Measurements from ENCODE around the gene NAP1L4.

The NAP1L4 gene

DNA sequence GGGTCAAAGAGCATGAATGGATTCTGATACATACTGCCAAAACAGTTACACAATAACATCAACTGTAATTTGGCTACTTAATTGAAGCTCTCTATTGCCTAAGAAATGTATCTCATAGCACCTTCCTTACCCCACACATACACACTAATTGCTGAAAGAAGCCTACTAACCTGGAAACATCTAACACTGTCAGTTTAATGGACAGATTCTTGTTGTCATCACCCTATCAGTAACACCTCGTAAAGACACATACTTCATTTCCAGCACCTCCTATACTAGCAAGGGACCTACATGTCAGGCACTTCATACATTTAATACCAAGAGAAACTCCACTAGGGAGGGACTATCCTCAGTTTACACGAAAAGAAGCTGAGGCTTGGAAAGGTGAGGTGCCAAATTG is 9.9 kb downstream of the NAP1L4 start:
- Histone ChIP-seq H3K4me1 (peaks cover 0 to 34% (median 14%) of the 10 kb centered on the region in 4 donors), H3K9me3 (no peaks in the 10 kb centered on the region), H3K27ac (no peak overlapping the region), H3K36me3 (peaks cover 5 to 23% (median 22%) of the 10 kb centered on the region in 3 donors), H3K4me3 (no peak overlapping the region), H3K27me3 (no peaks in the 10 kb centered on the region)
- intact Hi-C loops (cut with DNase I; ENCODE audit: low total_unique reads), result no loop called here
- DNase-seq, result no peak
- TF ChIP-seq, protein P1, sequence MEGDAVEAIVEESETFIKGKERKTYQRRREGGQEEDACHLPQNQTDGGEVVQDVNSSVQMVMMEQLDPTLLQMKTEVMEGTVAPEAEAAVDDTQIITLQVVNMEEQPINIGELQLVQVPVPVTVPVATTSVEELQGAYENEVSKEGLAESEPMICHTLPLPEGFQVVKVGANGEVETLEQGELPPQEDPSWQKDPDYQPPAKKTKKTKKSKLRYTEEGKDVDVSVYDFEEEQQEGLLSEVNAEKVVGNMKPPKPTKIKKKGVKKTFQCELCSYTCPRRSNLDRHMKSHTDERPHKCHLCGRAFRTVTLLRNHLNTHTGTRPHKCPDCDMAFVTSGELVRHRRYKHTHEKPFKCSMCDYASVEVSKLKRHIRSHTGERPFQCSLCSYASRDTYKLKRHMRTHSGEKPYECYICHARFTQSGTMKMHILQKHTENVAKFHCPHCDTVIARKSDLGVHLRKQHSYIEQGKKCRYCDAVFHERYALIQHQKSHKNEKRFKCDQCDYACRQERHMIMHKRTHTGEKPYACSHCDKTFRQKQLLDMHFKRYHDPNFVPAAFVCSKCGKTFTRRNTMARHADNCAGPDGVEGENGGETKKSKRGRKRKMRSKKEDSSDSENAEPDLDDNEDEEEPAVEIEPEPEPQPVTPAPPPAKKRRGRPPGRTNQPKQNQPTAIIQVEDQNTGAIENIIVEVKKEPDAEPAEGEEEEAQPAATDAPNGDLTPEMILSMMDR (IDR thresholded peaks at IDR 0.05), result no peak

DNA sequence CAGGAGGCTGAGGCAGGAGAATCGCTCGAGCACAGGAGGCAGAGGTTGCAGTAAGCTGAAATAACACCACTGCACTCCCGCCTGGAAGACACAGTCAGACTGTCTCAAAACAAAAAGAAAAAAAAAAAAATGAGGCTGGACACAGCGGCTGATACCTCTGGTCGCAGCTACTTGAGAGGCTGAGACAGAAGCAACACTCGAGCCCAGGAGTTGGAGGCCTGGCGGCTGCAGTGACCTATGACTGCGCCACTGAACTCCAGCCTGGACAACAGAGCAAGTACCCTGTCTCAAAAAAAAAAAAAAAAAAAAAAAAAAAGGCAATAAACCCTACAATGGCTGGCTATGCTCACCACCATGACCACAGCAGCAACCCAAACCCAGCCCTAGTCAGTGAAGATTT is 11.0 kb downstream of the NAP1L4 start:
- DNase-seq, result no peak
- H3K4me1 ChIP-seq, result peaks cover 0 to 33% (median 12%) of the 10 kb centered on the region in 4 donors
- H3K9me3 ChIP-seq, result no peaks in the 10 kb centered on the region
- H3K36me3 ChIP-seq, result peaks cover 16 to 33% (median 33%) of the 10 kb centered on the region in 3 donors
- TF ChIP-seq, protein P1 (IDR thresholded peaks at IDR 0.05), result no peak
- H3K27ac ChIP-seq, result no peak overlapping the region
- no peaks in the 10 kb centered on the region for H3K27me3 ChIP-seq
- no peak overlapping the region for H3K4me3 ChIP-seq
- intact Hi-C loops (cut with DNase I; ENCODE audit: low total_unique reads), result no loop called here

DNA sequence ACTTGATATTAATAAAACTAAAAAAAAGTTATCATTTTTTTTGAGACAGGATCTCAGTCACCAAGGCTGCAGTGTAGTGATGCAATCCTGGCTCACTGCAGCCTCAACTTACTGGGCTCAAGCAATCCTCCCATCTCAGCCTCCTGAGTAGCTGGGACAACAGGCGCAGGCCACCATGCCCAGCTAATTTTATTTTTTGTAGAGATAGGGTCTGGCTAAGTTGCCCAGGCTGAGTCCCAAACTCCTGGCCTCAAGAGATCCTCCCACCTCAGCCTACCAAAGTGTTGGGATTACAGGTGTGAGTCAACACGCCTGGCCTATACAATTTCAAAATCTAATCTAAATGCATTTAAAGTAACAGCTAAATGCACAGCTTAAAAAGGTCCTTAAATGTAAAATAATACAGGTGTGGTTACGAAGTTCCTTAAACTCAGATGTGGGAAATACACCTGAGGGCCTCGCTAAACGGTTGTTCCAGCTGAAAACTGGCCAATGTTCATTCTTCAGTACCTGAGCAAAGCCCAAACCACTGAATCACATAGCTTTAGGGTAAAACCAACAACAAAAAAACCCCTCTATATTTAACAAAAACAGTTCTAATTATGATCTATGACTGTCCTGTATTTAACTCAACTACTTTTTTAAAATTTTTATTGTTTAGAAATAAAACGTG is 11.8 kb downstream of the NAP1L4 start:
- H3K27me3 ChIP-seq, result no peaks in the 10 kb centered on the region
- no peak overlapping the region for H3K27ac ChIP-seq
- H3K4me1 ChIP-seq, result peaks cover 0 to 29% (median 12%) of the 10 kb centered on the region in 4 donors
- intact Hi-C loops (cut with DNase I; ENCODE audit: low total_unique reads), result no loop called here
- H3K9me3 ChIP-seq, result no peaks in the 10 kb centered on the region
- DNase-seq, result no peak
- TF ChIP-seq, protein P1 (IDR thresholded peaks at IDR 0.05), result no peak
- H3K4me3 ChIP-seq, result no peak overlapping the region
- H3K36me3 ChIP-seq, result peaks cover 24 to 40% (median 39%) of the 10 kb centered on the region in 3 donors

DNA sequence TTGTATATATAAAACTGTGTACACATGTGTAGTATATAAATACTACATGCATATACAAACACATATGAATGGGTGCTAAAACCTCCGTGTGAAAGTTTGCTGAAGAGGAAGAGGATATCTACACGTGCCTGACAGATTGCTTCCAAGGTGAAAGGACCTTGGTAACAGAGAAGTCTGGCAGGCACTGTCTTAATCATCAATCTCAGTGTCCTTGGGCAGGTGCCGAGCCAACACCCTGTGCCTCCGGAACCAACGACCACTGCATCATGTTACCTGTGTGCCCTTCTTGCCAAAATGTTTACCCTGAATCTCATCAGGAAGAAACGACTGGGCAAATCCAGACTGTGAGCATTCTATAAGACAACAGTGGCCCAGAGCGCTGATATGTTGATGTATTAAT is 15.0 kb downstream of the NAP1L4 start:
- no peak overlapping the region for H3K4me3 ChIP-seq
- no peak overlapping the region for H3K27ac ChIP-seq
- peaks cover 45 to 71% (median 70%) of the 10 kb centered on the region in 3 donors for H3K36me3 ChIP-seq
- H3K4me1 ChIP-seq, result peaks cover 0 to 11% (median 4%) of the 10 kb centered on the region in 4 donors
- DNase-seq, result no peak
- TF ChIP-seq, protein P1 (IDR thresholded peaks at IDR 0.05), result no peak
- H3K27me3 ChIP-seq, result no peaks in the 10 kb centered on the region
- intact Hi-C loops (cut with DNase I; ENCODE audit: low total_unique reads), result no loop called here
- no peaks in the 10 kb centered on the region for H3K9me3 ChIP-seq

DNA sequence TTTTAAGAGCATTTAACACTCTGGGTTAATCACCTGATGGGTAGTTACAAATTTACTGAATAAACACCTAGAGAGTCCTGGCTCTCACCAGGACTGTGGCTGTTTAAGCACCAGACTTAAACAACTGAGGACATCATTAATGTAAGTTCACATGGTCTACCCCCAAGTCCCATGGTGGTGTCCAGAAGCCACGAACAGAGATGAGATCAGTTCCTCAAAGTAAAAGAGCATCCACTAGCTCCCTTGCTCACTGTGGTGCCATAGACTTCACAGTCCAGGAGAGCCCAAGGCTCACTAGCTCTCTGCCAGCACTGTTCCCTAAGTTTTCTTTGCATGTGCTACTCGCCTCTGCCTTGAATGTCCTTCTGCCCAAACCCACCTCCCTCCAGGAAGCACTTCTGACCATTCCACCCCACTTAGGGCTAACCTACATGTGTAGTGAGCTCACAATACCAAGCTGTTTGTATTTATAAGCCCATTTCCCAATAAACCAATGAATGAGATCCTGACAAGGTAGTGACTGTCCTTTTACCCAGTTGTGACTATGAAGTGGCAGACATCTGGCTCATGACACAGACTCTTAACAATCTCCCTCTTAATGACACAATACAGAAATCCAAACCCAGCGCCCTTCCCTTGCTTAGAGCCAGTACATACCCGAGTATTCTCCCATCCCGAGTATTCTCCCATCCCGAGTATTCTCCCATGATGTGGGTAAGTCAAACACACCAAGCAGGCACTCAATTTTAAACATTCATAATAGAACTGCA is 15.7 kb downstream of the NAP1L4 start:
- Histone ChIP-seq H3K4me1 (peaks cover 0 to 5% (median 1%) of the 10 kb centered on the region in 4 donors), H3K4me3 (no peak overlapping the region), H3K36me3 (peaks cover 52 to 77% (median 77%) of the 10 kb centered on the region in 3 donors), H3K9me3 (no peaks in the 10 kb centered on the region), H3K27me3 (no peaks in the 10 kb centered on the region), H3K27ac (no peak overlapping the region)
- TF ChIP-seq, protein P1 (IDR thresholded peaks at IDR 0.05), result no peak
- DNase-seq, result no peak
- intact Hi-C loops (cut with DNase I; ENCODE audit: low total_unique reads), result no loop called here

Measured in tibial artery (tissue), 4 donors.